MCF 10A (cell line): ENCODE measurements around the gene PARVB. TPM values are rescaled to one million over a fixed set of nuclear protein-coding genes. Genes with fewer than 3 reads are reported as not detected.

Experiments used
- BruUV-seq: library from RNA; stranded (reverse); fragments of 400-500 nt; replicated peaks from 2 replicates; lab custom pipeline; 2021; lab: Mats Ljungman, UMichigan
- CTCF ChIA-PET: fragments of 300-600 bp; sonication (Branson Sonifier 250); formaldehyde crosslinking; extraction: SDS; loops from one replicate; lab custom pipeline; 2021; ENCODE audit warnings: antibody characterized with exemption, inconsistent platforms; lab: Yijun Ruan, JAX
- POLR2A ChIA-PET: fragments of 300-600, 350-650 bp; sonication (Branson Sonifier 250); formaldehyde crosslinking; extraction: SDS; loops from one replicate; lab custom pipeline; 2020; ENCODE audit warnings: antibody characterized with exemption, inconsistent platforms; lab: Yijun Ruan, JAX
- DNase-seq: peaks from one replicate; pipeline ENCODE4 v3.0.0-alpha.2; 2018; ENCODE audit not compliant: unreplicated experiment
- H3K27ac Mint-ChIP-seq: one replicate; pipeline ENCODE4 v1.8.0; 2022; ENCODE audit warnings: mild to moderate bottlenecking, low read depth, mixed read lengths; ENCODE audit not compliant: unreplicated experiment
- H3K27me3 Mint-ChIP-seq: one replicate; pipeline ENCODE4 v1.8.0; 2022; ENCODE audit warnings: mixed read lengths; ENCODE audit not compliant: insufficient read depth, unreplicated experiment
- H3K36me3 Mint-ChIP-seq: one replicate; pipeline ENCODE4 v1.8.0; 2022; ENCODE audit warnings: mild to moderate bottlenecking, moderate library complexity, mixed read lengths; ENCODE audit not compliant: insufficient read depth, unreplicated experiment
- H3K4me1 Mint-ChIP-seq: one replicate; pipeline ENCODE4 v1.8.0; 2022; ENCODE audit warnings: mixed read lengths; ENCODE audit not compliant: insufficient read depth, unreplicated experiment
- H3K4me3 Mint-ChIP-seq: one replicate; pipeline ENCODE4 v1.8.0; 2022; ENCODE audit warnings: mild to moderate bottlenecking, moderate library complexity, mixed read lengths; ENCODE audit not compliant: unreplicated experiment
- H3K9me3 Mint-ChIP-seq: one replicate; pipeline ENCODE4 v1.8.0; 2022; ENCODE audit warnings: mixed read lengths; ENCODE audit not compliant: unreplicated experiment
- intact Hi-C: fragments of 100-400 bp; cut with micrococcal nuclease; formaldehyde crosslinking; loops from 2 replicates; pipeline ENCODE4 v1.14.1; 2022
- total RNA-seq: library from RNA; stranded (reverse); gene quantifications from 2 replicates; pipeline ENCODE4 v1.2.3, GENCODE V29; 2022
- TF ChIP-seq, protein P1 (sequence below): fragments of 200-600 bp; IDR thresholded peaks from one replicate; pipeline ENCODE4 v1.8.0; 2022; ENCODE audit warnings: antibody characterized with exemption, mild to moderate bottlenecking; ENCODE audit not compliant: unreplicated experiment

PARVB gene
- total RNA-seq, 1 experiment from 2014 or later, result 26.0 TPM

DNA sequence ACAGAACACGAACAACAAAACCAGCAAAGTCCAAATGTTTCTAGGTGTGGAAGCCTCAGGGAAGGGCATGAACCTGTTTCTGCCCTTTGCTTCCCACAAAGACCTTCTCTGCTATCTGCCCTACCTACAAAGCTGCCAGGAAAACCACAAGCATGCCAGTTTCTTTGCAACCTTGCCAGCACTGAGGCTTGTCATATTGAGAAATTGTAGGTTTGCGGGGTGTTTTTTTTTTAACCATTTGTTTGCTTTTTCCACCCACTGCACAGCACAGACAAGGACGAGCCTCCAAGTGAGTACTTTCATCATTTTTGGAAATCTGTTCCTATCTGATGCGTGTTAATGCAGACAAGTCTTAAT is 169.4 kb downstream of the PARVB start:
- peak; percentile 92 for DNase-seq
- H3K9me3 Mint-ChIP-seq, result no peaks in the 10 kb centered on the region
- peak overlapping the region; percentile 55 for H3K4me3 Mint-ChIP-seq
- CTCF ChIA-PET, result interaction anchor here (0.7 kb wide), 1 partner anchor 303 kb away, joined by 3 read pairs; no protein-coding TSS in a partner anchor
- peaks cover 42% of the 10 kb centered on the region for H3K27me3 Mint-ChIP-seq
- no TSS peak for BruUV-seq
- no peaks in the 10 kb centered on the region for H3K36me3 Mint-ChIP-seq
- intact Hi-C loops, result loop anchor here (1.0 kb wide), 1 partner anchor 116 kb away; no protein-coding TSS in a partner anchor
- POLR2A ChIA-PET, result interaction anchor here (0.7 kb wide), 1 partner anchor 105 kb away, joined by 3 read pairs; no protein-coding TSS in a partner anchor
- TF ChIP-seq, protein P1, sequence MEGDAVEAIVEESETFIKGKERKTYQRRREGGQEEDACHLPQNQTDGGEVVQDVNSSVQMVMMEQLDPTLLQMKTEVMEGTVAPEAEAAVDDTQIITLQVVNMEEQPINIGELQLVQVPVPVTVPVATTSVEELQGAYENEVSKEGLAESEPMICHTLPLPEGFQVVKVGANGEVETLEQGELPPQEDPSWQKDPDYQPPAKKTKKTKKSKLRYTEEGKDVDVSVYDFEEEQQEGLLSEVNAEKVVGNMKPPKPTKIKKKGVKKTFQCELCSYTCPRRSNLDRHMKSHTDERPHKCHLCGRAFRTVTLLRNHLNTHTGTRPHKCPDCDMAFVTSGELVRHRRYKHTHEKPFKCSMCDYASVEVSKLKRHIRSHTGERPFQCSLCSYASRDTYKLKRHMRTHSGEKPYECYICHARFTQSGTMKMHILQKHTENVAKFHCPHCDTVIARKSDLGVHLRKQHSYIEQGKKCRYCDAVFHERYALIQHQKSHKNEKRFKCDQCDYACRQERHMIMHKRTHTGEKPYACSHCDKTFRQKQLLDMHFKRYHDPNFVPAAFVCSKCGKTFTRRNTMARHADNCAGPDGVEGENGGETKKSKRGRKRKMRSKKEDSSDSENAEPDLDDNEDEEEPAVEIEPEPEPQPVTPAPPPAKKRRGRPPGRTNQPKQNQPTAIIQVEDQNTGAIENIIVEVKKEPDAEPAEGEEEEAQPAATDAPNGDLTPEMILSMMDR, result no peak
- H3K27ac Mint-ChIP-seq, result no peak overlapping the region
- H3K4me1 Mint-ChIP-seq, result peaks cover 24% of the 10 kb centered on the region

DNA sequence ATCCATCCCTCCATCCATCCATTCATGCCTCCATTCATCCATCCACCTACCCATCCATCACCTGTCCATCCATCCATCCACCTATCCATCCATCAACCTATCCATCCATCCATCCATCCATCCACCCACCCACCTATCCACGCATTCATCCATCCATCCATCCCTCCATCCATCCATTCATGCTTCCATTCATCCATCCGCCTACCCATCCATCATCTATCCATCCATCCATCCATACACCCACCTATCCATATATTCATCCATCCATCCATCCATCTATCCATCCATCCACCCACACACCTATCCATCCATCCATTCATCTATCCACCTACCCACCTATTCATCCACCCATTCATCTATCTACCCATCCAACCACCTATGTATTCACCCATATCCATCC is 170.5 kb downstream of the PARVB start:
- TF ChIP-seq, protein P1, result no peak
- Mint-ChIP-seq H3K4me1 (peaks cover 24% of the 10 kb centered on the region), H3K36me3 (no peaks in the 10 kb centered on the region), H3K27me3 (peaks cover 52% of the 10 kb centered on the region), H3K27ac (no peak overlapping the region), H3K4me3 (no peak overlapping the region), H3K9me3 (no peaks in the 10 kb centered on the region)
- DNase-seq, result no peak
- ChIA-PET CTCF (interaction anchor here (0.7 kb wide), 1 partner anchor 146 kb away, joined by 3 read pairs; no protein-coding TSS in a partner anchor), POLR2A (no interaction called here)
- intact Hi-C loops, result no loop called here
- no TSS peak for BruUV-seq

DNA sequence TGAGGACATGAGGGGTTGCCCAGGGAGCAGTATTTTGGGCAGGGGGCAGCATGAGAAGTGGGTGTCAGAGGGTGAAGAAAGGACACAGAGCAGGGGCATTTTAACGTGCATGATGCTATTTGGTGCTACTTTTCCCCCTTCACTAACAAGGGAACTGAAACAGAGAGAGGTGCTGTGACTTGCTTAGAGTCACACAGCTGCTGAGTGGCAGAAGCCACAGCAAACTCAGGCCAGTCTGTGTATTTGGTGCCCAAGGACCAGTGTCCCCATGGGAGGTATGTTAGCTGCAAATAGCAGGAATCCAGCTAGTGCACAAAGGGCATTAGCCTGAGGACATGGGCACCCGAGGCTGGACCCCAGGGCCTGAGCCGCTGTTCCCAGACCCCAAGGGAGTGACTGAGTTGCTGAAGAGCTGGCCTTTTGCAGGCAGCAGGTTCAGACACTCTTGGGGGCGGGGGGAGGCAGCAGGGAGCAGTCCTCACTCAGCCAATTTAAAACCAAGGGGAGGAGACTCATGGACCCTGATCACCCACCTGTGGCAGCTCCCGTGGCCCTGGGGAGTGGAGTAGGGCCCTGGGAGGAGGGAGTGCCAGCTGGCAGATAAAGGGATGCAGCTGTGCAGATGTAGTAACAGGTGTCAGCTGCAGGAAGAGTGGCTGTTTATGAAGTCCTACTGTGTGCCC is 171.2 kb downstream of the PARVB start:
- H3K27me3 Mint-ChIP-seq, result peaks cover 52% of the 10 kb centered on the region
- no peak overlapping the region for H3K4me3 Mint-ChIP-seq
- no peak overlapping the region for H3K27ac Mint-ChIP-seq
- intact Hi-C loops, result no loop called here
- BruUV-seq, result no TSS peak
- no peaks in the 10 kb centered on the region for H3K9me3 Mint-ChIP-seq
- no peak for DNase-seq
- no peaks in the 10 kb centered on the region for H3K36me3 Mint-ChIP-seq
- ChIA-PET POLR2A (interaction anchor here (0.8 kb wide), 1 partner anchor 15 kb away, joined by 3 read pairs; the partner anchor contains the start of gene PARVG), CTCF (interaction anchor here (0.6 kb wide), 1 partner anchor 228 kb away, joined by 3 read pairs; no protein-coding TSS in a partner anchor)
- H3K4me1 Mint-ChIP-seq, result peaks cover 24% of the 10 kb centered on the region
- TF ChIP-seq, protein P1, result no peak

DNA sequence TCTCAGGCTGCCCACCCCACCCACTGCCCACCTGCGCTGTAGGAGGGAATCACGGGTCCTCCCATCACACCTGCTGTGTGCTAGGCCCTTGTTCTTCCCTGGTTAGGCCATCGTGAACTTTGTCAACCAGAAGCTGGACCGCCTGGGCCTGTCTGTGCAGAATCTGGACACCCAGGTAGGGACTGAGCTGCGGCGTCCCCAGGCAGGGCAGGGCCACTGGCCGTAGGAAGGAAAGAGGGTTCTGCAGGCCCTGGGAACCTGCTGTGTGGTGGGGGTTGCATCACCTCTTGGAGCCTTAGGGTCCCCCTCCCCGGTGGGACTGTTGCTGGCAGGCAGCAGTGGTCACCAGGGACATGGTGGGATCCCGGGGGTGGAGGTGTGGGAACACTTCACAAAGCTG is 172.1 kb downstream of the PARVB start:
- POLR2A ChIA-PET, result interaction anchor here (0.6 kb wide), 1 partner anchor 338 kb away, joined by 3 read pairs; no protein-coding TSS in a partner anchor
- Mint-ChIP-seq H3K36me3 (no peaks in the 10 kb centered on the region), H3K27me3 (peaks cover 60% of the 10 kb centered on the region), H3K27ac (no peak overlapping the region), H3K9me3 (no peaks in the 10 kb centered on the region), H3K4me1 (peaks cover 24% of the 10 kb centered on the region), H3K4me3 (no peak overlapping the region)
- no peak for DNase-seq
- CTCF ChIA-PET, result no interaction called here
- TF ChIP-seq, protein P1, result no peak
- BruUV-seq, result no TSS peak
- intact Hi-C loops, result no loop called here
